ENCODE results near the gene OSBPL8. TPM values are rescaled to one million over a fixed set of nuclear protein-coding genes. Genes with fewer than 3 reads are reported as not detected.

Gene OSBPL8
- total and polyA plus RNA-seq, 9 of the 15 experiments (the other 6 are each of a cell fraction or from before 2014, with no cell fraction given), result 17.4 to 82.7 (median 42.8) TPM

DNA sequence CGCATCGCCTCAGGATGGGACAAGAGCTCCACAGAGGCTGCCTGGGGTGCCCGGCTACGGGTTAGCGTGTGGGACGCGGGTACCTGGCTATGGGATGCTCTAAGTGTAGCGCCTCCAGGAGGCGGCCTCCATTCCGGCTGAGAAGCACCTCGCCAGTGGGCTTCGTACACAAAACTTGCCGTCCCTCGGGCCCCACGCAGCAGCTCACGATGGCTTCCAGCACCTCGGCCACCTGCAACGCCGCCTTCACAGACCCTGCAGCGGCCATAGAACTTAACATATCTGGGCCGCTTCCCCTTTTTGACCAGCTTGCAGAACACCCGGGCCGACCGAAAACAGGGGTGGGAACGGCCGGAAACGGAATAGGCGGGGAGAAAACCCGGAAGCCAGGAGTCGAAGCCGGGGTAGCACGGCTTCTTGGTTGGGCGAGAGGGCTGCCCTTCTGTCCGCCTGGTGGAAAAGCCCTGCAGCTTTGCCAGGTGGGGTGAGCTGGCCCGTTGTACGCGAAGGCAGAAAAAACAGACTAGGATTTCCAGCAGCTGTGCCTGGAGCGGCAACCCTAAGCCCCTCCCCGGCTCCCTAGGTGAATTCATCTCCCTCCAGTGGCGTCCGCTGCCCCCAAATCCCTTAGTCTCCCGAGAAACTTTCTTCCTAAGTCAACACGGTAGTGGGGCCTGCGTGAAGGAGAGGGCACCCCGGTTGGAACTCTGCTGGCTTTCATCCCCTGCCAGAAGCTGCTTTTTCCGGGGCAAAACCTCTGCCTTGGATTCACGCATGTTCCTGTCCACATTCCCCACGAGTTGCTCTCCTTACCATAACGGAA, 211.3 kb downstream of the OSBPL8 start, which contains the start of gene BBS10 (continued):
- TF ChIP-seq, protein P1, sequence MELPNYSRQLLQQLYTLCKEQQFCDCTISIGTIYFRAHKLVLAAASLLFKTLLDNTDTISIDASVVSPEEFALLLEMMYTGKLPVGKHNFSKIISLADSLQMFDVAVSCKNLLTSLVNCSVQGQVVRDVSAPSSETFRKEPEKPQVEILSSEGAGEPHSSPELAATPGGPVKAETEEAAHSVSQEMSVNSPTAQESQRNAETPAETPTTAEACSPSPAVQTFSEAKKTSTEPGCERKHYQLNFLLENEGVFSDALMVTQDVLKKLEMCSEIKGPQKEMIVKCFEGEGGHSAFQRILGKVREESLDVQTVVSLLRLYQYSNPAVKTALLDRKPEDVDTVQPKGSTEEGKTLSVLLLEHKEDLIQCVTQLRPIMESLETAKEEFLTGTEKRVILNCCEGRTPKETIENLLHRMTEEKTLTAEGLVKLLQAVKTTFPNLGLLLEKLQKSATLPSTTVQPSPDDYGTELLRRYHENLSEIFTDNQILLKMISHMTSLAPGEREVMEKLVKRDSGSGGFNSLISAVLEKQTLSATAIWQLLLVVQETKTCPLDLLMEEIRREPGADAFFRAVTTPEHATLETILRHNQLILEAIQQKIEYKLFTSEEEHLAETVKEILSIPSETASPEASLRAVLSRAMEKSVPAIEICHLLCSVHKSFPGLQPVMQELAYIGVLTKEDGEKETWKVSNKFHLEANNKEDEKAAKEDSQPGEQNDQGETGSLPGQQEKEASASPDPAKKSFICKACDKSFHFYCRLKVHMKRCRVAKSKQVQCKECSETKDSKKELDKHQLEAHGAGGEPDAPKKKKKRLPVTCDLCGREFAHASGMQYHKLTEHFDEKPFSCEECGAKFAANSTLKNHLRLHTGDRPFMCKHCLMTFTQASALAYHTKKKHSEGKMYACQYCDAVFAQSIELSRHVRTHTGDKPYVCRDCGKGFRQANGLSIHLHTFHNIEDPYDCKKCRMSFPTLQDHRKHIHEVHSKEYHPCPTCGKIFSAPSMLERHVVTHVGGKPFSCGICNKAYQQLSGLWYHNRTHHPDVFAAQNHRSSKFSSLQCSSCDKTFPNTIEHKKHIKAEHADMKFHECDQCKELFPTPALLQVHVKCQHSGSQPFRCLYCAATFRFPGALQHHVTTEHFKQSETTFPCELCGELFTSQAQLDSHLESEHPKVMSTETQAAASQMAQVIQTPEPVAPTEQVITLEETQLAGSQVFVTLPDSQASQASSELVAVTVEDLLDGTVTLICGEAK (IDR thresholded peaks at IDR 0.05), result peak; percentile 97
- TF ChIP-seq, protein P1 (CRISPR knock-in tag; IDR thresholded peaks at IDR 0.05), result no peak
- TF ChIP-seq SPI1 (IDR thresholded peaks at IDR 0.05; ENCODE audit: borderline replicate concordance, low read depth, low read length) (peak; percentile 99), GATAD2B (IDR thresholded peaks at IDR 0.05; ENCODE audit: borderline replicate concordance) (no peak; the same call in 1 of the 2 replicates), NCOA2 (IDR thresholded peaks at IDR 0.05; ENCODE audit: partially characterized antibody in 2 of 2) (no peak), ZNF253 (CRISPR knock-in tag; conservative IDR thresholded peaks at IDR 0.05) (no peak), KAT2B (IDR thresholded peaks at IDR 0.05; ENCODE audit: low read depth, low read length) (no peak), HDAC8 (tag; IDR thresholded peaks at IDR 0.05) (no peak), ZNF23 (CRISPR knock-in tag; IDR thresholded peaks at IDR 0.05) (no peak), FOXA1 (IDR thresholded peaks at IDR 0.05; ENCODE audit: borderline replicate concordance) (no peak), SETDB1 (IDR thresholded peaks at IDR 0.05; ENCODE audit: low read length) (no peak), SIN3B (IDR thresholded peaks at IDR 0.05; ENCODE audit: low read depth) (peak; percentile 93), ZNF444 (CRISPR knock-in tag; IDR thresholded peaks at IDR 0.05) (no peak)
- TF ChIP-seq, protein P2, sequence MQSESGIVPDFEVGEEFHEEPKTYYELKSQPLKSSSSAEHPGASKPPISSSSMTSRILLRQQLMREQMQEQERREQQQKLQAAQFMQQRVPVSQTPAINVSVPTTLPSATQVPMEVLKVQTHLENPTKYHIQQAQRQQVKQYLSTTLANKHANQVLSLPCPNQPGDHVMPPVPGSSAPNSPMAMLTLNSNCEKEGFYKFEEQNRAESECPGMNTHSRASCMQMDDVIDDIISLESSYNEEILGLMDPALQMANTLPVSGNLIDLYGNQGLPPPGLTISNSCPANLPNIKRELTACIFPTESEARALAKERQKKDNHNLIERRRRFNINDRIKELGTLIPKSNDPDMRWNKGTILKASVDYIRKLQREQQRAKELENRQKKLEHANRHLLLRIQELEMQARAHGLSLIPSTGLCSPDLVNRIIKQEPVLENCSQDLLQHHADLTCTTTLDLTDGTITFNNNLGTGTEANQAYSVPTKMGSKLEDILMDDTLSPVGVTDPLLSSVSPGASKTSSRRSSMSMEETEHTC (IDR thresholded peaks at IDR 0.05), result no peak
- TF ChIP-seq, protein P3, sequence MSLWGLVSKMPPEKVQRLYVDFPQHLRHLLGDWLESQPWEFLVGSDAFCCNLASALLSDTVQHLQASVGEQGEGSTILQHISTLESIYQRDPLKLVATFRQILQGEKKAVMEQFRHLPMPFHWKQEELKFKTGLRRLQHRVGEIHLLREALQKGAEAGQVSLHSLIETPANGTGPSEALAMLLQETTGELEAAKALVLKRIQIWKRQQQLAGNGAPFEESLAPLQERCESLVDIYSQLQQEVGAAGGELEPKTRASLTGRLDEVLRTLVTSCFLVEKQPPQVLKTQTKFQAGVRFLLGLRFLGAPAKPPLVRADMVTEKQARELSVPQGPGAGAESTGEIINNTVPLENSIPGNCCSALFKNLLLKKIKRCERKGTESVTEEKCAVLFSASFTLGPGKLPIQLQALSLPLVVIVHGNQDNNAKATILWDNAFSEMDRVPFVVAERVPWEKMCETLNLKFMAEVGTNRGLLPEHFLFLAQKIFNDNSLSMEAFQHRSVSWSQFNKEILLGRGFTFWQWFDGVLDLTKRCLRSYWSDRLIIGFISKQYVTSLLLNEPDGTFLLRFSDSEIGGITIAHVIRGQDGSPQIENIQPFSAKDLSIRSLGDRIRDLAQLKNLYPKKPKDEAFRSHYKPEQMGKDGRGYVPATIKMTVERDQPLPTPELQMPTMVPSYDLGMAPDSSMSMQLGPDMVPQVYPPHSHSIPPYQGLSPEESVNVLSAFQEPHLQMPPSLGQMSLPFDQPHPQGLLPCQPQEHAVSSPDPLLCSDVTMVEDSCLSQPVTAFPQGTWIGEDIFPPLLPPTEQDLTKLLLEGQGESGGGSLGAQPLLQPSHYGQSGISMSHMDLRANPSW (CRISPR knock-in tag; IDR thresholded peaks at IDR 0.05), result no peak
